Panc1 (cell line): ENCODE data around the gene STK39. TPM values are rescaled to one million over a fixed set of nuclear protein-coding genes. Genes with fewer than 3 reads are reported as not detected.

Source experiments
- ATAC-seq: fragments of 200-7000 bp; cut with Tn5 transposase; 2 replicates; pipeline ENCODE4 v1.9.1; 2020; ENCODE audit warnings: mild to moderate bottlenecking, moderate library complexity
- BruUV-seq: library from RNA; stranded (reverse); fragments of 400-500 nt; replicated peaks from 2 replicates; lab custom pipeline; 2021; lab: Mats Ljungman, UMichigan
- CTCF ChIA-PET: fragments of 300-600 bp; sonication (Branson Sonifier 250); formaldehyde crosslinking; loops from one replicate; lab custom pipeline; 2022; ENCODE audit warnings: antibody characterized with exemption; lab: Charles Lee
- POLR2A ChIA-PET: fragments of 300-600 bp; sonication (Branson Sonifier 250); formaldehyde crosslinking; loops from one replicate; lab custom pipeline; 2022; ENCODE audit warnings: antibody characterized with exemption; lab: Charles Lee
- DNase-seq: peaks from one replicate; pipeline ENCODE4 v3.0.0-alpha.2; 2010; ENCODE audit warnings: low read depth, low spot score
- H3K27ac ChIP-seq: 2 replicates; pipeline ENCODE4 v1.5.1; 2011; ENCODE audit warnings: mild to moderate bottlenecking, low read length, inconsistent platforms
- H3K27me3 ChIP-seq: fragments of 200-500 bp; sonication (Bioruptor generic); 2 replicates; pipeline ENCODE4 v1.6.0; 2014; ENCODE audit warnings: low read length, inconsistent platforms; ENCODE audit not compliant: control insufficient read depth, insufficient read depth
- H3K36me3 ChIP-seq: fragments of 200-500 bp; sonication (Bioruptor generic); 2 replicates; pipeline ENCODE4 v1.5.1; 2014; ENCODE audit warnings: inconsistent platforms, mild to moderate bottlenecking, low read length, moderate library complexity; ENCODE audit not compliant: control insufficient read depth, insufficient read depth
- H3K4me1 ChIP-seq: 2 replicates; pipeline ENCODE4 v1.5.1; 2011; ENCODE audit warnings: inconsistent platforms, mild to moderate bottlenecking, low read length, moderate library complexity; ENCODE audit not compliant: control insufficient read depth, insufficient read depth
- H3K4me3 ChIP-seq, 2 experiments: 2 replicates each; pipeline ENCODE4 v1.5.1; 2011 to 2012; ENCODE audit warnings: low read depth in 2 of 2, low read length in 2 of 2, mild to moderate bottlenecking in 2 of 2, inconsistent platforms in 1 of 2, moderate library complexity in 1 of 2
- H3K9me3 ChIP-seq: fragments of 200-500 bp; sonication (Bioruptor generic); 2 replicates; pipeline ENCODE4 v1.5.1; 2014; ENCODE audit warnings: low read depth, mild to moderate bottlenecking, inconsistent platforms, low read length, moderate library complexity; ENCODE audit not compliant: control insufficient read depth, insufficient read depth
- POLR2AphosphoS5 ChIP-seq: IDR thresholded peaks from 2 replicates; pipeline ENCODE4 v1.6.1; 2012; ENCODE audit warnings: mild to moderate bottlenecking, low read depth, low read length, moderate library complexity
- SIN3A ChIP-seq: IDR thresholded peaks from 2 replicates; pipeline ENCODE4 v1.6.1; 2012; ENCODE audit warnings: low read depth, mild to moderate bottlenecking, low read length, moderate library complexity, borderline replicate concordance; ENCODE audit not compliant: insufficient read depth
- TCF7L2 ChIP-seq: IDR thresholded peaks from 2 replicates; pipeline ENCODE4 v1.6.1; 2011; ENCODE audit warnings: mild to moderate bottlenecking, low read depth, low read length, inconsistent platforms
- in situ Hi-C: cut with HindIII; loops from 2 replicates; pipeline ENCODE4 v1.10.0; 2016; ENCODE audit warnings: low sequenced_read_pairs, low pct_unique_long_range_greater_than_20kb
- intact Hi-C: fragments of 100-400 bp; cut with micrococcal nuclease; formaldehyde crosslinking; loops from one replicate; pipeline ENCODE4 v1.10.0; 2022; ENCODE audit not compliant: unreplicated experiment
- total RNA-seq: library from RNA; stranded (reverse); gene quantifications from one replicate; pipeline ENCODE4 v1.2.1, GENCODE V29; 2021; ENCODE audit not compliant: unreplicated experiment
- TF ChIP-seq, protein P1 (sequence below), 2 experiments: IDR thresholded peaks; 2 replicates each; pipeline ENCODE4 v1.6.1; 2011 to 2012; ENCODE audit warnings: low read depth in 2 of 2, control low read depth in 1 of 2, low read length in 1 of 2, mild to moderate bottlenecking in 1 of 2, moderate library complexity in 1 of 2; ENCODE audit not compliant: insufficient read depth in 1 of 2
- TF ChIP-seq, protein P2 (sequence below): fragments of 450-650 bp; IDR thresholded peaks from 2 replicates; pipeline ENCODE4 v1.5.1; 2017; ENCODE audit warnings: mild to moderate bottlenecking

The STK39 gene
- total RNA-seq, 1 experiment from 2014 or later = 14.0 TPM

DNA sequence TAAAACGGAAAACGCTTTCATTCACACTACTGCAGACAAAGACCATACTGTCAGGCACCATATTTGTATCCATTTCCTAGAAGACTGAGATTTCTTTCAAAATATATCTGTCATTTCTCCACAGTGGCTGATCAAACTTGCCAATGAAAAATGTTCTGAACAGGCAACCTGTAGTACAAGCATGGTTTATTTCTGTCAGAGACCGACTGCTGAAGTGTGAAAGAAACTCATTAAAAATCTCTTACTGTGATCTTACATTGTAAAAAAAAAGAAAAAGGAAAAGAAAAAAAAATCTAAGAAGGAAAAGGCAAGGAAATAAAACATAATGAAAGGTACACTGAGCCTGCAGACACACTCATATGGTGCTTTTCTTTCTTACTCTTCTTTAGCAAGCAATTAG, 184.5 kb downstream of the STK39 start:
- no peak for ATAC-seq
- DNase-seq = no peak
- no peak for TF ChIP-seq TCF7L2
- TF ChIP-seq POLR2AphosphoS5 = no peak
- no peak for TF ChIP-seq SIN3A
- no peak overlapping the region for H3K4me3 ChIP-seq
- no peak overlapping the region for H3K27ac ChIP-seq
- in situ Hi-C loops (no loop called here), intact Hi-C loops (no loop called here)
- no peaks in the 10 kb centered on the region for H3K9me3 ChIP-seq
- BruUV-seq = no TSS peak
- ChIA-PET POLR2A (no interaction called here), CTCF (no interaction called here)
- H3K4me1 ChIP-seq = no peaks in the 10 kb centered on the region
- no peaks in the 10 kb centered on the region for H3K27me3 ChIP-seq
- no peaks in the 10 kb centered on the region for H3K36me3 ChIP-seq

DNA sequence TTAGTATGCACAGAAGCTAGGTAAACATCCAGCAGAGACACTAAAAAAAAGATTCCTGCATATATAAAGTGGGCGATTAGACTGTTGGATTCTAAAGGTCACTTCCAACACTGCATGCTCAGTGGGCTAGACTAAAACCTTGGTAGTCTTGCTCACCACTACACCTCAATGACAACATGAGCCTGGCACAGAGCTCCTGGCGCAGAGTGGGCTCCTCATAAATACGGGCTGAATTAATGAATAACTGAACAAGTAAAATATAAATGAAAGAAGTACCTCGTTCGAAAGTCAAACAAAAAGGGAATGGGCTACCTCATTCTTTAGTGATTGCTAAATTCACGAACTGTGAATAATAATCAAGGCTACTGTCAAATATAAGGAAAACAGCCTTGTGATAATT, 185.3 kb downstream of the STK39 start:
- ChIA-PET CTCF (no interaction called here), POLR2A (no interaction called here)
- intact Hi-C loops (no loop called here), in situ Hi-C loops (no loop called here)
- ATAC-seq (no peak), DNase-seq (no peak)
- Histone ChIP-seq H3K4me3 (no peak overlapping the region), H3K27me3 (no peaks in the 10 kb centered on the region), H3K4me1 (no peaks in the 10 kb centered on the region), H3K27ac (no peak overlapping the region), H3K9me3 (no peaks in the 10 kb centered on the region), H3K36me3 (no peaks in the 10 kb centered on the region)
- BruUV-seq = no TSS peak
- TF ChIP-seq, protein P1, sequence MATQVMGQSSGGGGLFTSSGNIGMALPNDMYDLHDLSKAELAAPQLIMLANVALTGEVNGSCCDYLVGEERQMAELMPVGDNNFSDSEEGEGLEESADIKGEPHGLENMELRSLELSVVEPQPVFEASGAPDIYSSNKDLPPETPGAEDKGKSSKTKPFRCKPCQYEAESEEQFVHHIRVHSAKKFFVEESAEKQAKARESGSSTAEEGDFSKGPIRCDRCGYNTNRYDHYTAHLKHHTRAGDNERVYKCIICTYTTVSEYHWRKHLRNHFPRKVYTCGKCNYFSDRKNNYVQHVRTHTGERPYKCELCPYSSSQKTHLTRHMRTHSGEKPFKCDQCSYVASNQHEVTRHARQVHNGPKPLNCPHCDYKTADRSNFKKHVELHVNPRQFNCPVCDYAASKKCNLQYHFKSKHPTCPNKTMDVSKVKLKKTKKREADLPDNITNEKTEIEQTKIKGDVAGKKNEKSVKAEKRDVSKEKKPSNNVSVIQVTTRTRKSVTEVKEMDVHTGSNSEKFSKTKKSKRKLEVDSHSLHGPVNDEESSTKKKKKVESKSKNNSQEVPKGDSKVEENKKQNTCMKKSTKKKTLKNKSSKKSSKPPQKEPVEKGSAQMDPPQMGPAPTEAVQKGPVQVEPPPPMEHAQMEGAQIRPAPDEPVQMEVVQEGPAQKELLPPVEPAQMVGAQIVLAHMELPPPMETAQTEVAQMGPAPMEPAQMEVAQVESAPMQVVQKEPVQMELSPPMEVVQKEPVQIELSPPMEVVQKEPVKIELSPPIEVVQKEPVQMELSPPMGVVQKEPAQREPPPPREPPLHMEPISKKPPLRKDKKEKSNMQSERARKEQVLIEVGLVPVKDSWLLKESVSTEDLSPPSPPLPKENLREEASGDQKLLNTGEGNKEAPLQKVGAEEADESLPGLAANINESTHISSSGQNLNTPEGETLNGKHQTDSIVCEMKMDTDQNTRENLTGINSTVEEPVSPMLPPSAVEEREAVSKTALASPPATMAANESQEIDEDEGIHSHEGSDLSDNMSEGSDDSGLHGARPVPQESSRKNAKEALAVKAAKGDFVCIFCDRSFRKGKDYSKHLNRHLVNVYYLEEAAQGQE (IDR thresholded peaks at IDR 0.05; ENCODE audit: insufficient read depth in 1 of 2, low read depth in 2 of 2, low read length in 1 of 2) = no peak
- no peak for TF ChIP-seq POLR2AphosphoS5
- TF ChIP-seq, protein P2, sequence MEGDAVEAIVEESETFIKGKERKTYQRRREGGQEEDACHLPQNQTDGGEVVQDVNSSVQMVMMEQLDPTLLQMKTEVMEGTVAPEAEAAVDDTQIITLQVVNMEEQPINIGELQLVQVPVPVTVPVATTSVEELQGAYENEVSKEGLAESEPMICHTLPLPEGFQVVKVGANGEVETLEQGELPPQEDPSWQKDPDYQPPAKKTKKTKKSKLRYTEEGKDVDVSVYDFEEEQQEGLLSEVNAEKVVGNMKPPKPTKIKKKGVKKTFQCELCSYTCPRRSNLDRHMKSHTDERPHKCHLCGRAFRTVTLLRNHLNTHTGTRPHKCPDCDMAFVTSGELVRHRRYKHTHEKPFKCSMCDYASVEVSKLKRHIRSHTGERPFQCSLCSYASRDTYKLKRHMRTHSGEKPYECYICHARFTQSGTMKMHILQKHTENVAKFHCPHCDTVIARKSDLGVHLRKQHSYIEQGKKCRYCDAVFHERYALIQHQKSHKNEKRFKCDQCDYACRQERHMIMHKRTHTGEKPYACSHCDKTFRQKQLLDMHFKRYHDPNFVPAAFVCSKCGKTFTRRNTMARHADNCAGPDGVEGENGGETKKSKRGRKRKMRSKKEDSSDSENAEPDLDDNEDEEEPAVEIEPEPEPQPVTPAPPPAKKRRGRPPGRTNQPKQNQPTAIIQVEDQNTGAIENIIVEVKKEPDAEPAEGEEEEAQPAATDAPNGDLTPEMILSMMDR = no peak
- TF ChIP-seq TCF7L2 = no peak
- no peak for TF ChIP-seq SIN3A

DNA sequence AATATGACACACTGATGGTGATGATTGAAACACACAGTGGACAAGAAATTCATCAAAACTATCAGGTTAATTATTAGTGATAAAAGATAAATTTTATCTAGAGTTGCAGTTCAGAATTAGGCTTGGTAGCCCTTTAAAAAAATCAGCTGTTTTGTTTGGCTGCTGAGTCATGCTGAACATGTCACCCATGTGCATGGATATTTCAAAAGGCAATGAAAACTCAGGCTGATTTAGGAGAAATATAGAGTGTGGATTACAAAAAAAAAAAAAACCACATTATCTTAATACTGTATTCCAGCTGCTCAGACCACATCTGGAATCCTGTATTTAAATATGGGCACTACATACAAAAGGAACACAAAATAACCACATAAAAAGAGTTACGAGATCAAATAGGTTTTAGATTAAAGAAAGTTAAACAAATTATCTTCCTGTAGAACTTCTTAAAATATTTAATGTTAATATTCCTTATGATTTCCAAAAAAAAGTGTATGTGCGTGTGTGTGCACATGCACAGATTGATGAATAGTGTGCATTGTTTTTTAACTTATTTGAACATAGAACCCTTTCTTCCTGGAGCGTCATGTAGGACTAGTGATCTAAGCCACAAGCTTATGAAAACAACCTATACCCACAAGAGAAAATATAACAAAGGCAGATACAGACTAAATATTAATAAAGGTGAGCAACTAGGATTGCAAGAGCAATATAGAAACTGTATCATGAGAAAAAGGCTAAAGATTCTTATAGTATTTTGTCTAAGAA, 186.2 kb downstream of the STK39 start:
- no peak overlapping the region for H3K27ac ChIP-seq
- no peak for DNase-seq
- POLR2A ChIA-PET = no interaction called here
- no peaks in the 10 kb centered on the region for H3K27me3 ChIP-seq
- BruUV-seq = no TSS peak
- no peak for ATAC-seq
- in situ Hi-C loops (no loop called here), intact Hi-C loops (no loop called here)
- H3K9me3 ChIP-seq = no peaks in the 10 kb centered on the region
- TF ChIP-seq TCF7L2 (no peak), POLR2AphosphoS5 (no peak), SIN3A (no peak)
- TF ChIP-seq, protein P2 = no peak
- TF ChIP-seq, protein P1 (IDR thresholded peaks at IDR 0.05; ENCODE audit: insufficient read depth in 1 of 2, low read depth in 2 of 2, low read length in 1 of 2) = no peak
- no peaks in the 10 kb centered on the region for H3K36me3 ChIP-seq
- CTCF ChIA-PET = no interaction called here
- no peaks in the 10 kb centered on the region for H3K4me1 ChIP-seq
- no peak overlapping the region for H3K4me3 ChIP-seq
